ENCODE measurements around the gene GPR39.

DNA sequence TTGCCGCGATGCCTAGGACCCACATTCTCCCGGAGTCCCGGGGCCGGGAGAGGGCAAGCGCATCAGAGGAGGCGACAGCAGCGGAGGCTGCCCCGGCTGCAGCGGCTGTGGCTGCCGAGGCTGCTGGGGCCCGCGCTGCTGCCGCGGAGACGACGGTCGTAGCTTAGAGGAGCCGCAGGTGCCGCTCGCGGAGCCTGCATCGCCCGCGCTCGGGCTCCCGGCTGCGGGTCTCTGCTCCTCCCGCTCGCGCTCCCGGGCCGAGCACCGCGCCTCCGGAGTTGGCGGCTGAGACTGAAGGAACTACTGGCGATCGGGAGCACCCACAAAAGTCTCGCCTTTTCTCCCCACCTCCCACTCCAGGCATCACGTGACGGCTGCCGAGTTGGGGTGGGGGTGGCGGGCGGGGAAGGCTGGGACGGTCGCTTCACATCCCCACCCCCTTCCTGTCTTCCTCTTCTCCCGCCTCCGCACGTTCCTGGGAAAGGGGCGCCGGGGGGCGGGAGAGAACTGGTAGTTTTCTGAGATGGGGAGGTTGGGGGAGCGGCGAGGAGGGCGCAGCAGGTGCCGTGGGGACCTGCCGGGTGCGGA is 253.4 kb downstream of the GPR39 start, which contains the start of gene LYPD1:
- TF ChIP-seq, protein P1, sequence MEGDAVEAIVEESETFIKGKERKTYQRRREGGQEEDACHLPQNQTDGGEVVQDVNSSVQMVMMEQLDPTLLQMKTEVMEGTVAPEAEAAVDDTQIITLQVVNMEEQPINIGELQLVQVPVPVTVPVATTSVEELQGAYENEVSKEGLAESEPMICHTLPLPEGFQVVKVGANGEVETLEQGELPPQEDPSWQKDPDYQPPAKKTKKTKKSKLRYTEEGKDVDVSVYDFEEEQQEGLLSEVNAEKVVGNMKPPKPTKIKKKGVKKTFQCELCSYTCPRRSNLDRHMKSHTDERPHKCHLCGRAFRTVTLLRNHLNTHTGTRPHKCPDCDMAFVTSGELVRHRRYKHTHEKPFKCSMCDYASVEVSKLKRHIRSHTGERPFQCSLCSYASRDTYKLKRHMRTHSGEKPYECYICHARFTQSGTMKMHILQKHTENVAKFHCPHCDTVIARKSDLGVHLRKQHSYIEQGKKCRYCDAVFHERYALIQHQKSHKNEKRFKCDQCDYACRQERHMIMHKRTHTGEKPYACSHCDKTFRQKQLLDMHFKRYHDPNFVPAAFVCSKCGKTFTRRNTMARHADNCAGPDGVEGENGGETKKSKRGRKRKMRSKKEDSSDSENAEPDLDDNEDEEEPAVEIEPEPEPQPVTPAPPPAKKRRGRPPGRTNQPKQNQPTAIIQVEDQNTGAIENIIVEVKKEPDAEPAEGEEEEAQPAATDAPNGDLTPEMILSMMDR (IDR thresholded peaks at IDR 0.05; ENCODE audit: insufficient read depth, low read length, poor library complexity, severe bottlenecking): no peak
- no peak for TF ChIP-seq EZH2phosphoT487 (conservative IDR thresholded peaks at IDR 0.05; ENCODE audit: low read length)
